ENCODE results near the gene SDF4. TPM values are rescaled to one million over a fixed set of nuclear protein-coding genes. Genes with fewer than 3 reads are reported as not detected.

SDF4 gene
- total RNA-seq, 4 donors from 2014 or later: 51.0 to 94.2 (median 79.4) TPM

DNA sequence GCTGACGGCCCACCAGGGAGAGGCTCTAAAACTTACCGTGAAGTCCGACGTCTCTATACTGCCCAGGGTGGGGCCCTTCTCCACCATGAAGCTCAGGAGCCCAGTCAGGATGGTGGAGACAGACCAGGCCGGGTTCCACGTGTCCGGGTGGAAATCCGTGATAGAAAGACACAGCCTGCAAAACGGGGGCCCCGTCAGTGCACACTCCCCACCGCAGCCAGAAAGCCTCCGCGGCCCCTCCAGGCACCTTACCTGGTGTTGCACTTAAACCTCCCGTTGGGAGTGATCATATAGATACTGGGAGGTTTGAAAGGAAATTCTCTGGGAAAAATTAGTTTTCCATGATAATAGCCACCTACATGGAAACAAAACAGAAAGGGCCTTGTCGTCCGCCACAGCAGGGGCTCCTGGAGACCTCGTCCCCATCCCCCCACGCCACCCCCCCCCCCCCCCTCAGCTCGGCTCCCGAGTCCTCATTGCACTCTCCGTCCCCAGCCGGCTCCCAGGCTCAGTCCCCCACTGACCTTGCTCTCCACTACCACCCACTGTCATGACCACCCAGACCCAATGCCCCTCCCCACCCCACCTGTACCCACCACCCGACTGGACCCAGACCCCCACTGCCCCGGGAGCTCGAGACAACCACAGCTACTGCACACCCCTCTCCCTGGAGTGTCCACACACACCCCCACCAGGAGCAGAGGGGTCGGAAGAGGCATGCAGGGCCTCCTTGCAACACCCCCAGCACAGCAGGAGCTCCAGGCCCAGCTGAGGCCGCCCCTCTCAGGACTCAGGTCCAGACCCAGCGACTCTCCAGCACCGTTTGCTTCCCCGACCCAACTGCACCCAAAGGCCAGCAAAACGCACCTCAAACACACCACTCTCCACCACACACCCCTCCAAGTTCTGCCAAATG lies 25.4 kb upstream of the SDF4 start:
- Histone ChIP-seq H3K36me3 (peaks cover 0 to 67% of the 10 kb centered on the region in 2 donors), H3K27me3 (no peaks in the 10 kb centered on the region), H3K4me3 (no peak overlapping the region), H3K9me3 (no peaks in the 10 kb centered on the region), H3K27ac (no peak overlapping the region), H3K4me1 (no peaks in the 10 kb centered on the region)
- in situ Hi-C loops (cut with MboI; ENCODE audit: low sequenced_read_pairs in 4 of 4): loop anchor here in 2 of 4 donors (25.0 kb wide), 2 partner anchors 120 to 145 kb away; partner anchors contain the start of gene C1orf159 (in 1 of the 2)
- DNase-seq: no peak
- intact Hi-C loops (cut with DNase I; ENCODE audit: low total_unique reads): no loop called here
- TF ChIP-seq POLR2A (IDR thresholded peaks at IDR 0.05): no peak
- TF ChIP-seq, protein P1, sequence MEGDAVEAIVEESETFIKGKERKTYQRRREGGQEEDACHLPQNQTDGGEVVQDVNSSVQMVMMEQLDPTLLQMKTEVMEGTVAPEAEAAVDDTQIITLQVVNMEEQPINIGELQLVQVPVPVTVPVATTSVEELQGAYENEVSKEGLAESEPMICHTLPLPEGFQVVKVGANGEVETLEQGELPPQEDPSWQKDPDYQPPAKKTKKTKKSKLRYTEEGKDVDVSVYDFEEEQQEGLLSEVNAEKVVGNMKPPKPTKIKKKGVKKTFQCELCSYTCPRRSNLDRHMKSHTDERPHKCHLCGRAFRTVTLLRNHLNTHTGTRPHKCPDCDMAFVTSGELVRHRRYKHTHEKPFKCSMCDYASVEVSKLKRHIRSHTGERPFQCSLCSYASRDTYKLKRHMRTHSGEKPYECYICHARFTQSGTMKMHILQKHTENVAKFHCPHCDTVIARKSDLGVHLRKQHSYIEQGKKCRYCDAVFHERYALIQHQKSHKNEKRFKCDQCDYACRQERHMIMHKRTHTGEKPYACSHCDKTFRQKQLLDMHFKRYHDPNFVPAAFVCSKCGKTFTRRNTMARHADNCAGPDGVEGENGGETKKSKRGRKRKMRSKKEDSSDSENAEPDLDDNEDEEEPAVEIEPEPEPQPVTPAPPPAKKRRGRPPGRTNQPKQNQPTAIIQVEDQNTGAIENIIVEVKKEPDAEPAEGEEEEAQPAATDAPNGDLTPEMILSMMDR (IDR thresholded peaks at IDR 0.05 in 4 of 5, conservative IDR thresholded peaks at IDR 0.05 in 1 of 5): no peak
- no peak for ATAC-seq

DNA sequence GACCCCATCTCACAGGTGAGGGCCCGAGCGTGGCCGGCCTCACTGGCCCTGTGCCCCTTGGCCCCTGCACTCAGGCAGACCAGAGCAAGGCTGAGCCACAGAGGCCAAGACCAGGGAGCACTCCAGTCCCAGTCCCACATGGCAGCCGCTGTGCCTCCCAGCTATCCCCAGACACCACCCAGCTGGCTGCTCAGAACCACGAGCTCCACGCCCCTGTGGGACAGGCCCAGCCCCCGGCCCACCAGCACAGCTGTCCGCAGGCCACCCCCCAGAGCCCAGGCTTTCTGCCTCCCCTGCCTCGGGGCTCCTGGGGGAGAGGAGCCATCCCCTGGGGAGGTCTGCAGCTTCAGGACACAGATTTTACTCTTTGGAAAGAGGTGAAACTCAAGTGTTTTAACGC lies 23.8 kb upstream of the SDF4 start:
- no peaks in the 10 kb centered on the region for H3K9me3 ChIP-seq
- in situ Hi-C loops (cut with MboI; ENCODE audit: low sequenced_read_pairs in 4 of 4): loop anchor here in 2 of 4 donors (25.0 kb wide), 2 partner anchors 118 to 143 kb away; partner anchors contain the start of gene C1orf159 (in 1 of the 2)
- no peaks in the 10 kb centered on the region for H3K27me3 ChIP-seq
- H3K4me1 ChIP-seq: no peaks in the 10 kb centered on the region
- peaks cover 0 to 51% of the 10 kb centered on the region in 2 donors for H3K36me3 ChIP-seq
- DNase-seq (no peak), ATAC-seq (no peak)
- no peak for TF ChIP-seq POLR2A (IDR thresholded peaks at IDR 0.05)
- TF ChIP-seq, protein P1 (IDR thresholded peaks at IDR 0.05 in 4 of 5, conservative IDR thresholded peaks at IDR 0.05 in 1 of 5): no peak
- H3K4me3 ChIP-seq: no peak overlapping the region
- no peak overlapping the region for H3K27ac ChIP-seq
- intact Hi-C loops (cut with DNase I; ENCODE audit: low total_unique reads): no loop called here

DNA sequence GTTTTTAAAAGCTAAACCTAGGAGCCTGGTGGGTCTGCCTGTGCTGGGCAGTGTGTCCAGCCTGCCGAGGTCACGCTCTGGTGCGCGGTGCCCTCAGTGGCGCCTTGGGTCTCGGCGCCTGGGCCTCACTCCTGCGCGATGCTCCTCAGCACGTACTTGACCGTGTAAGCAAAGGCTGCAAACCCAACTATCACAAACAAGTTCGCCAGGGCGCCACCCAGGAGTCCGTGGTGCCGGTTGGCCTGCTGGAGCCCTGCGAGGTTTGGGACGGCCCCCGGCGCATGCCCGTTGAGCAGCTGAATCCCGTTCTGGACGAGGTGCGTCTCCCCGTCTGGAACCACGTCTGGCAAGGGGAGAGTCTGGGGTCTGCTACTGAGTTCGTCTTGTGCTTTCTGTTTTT lies 23.3 kb upstream of the SDF4 start:
- intact Hi-C loops (cut with DNase I; ENCODE audit: low total_unique reads) (no loop called here), in situ Hi-C loops (cut with MboI; ENCODE audit: low sequenced_read_pairs in 4 of 4) (loop anchor here in 2 of 4 donors (25.0 kb wide), 2 partner anchors 118 to 143 kb away; partner anchors contain the start of gene C1orf159 (in 1 of the 2))
- Histone ChIP-seq H3K9me3 (no peaks in the 10 kb centered on the region), H3K4me3 (no peak overlapping the region), H3K4me1 (no peaks in the 10 kb centered on the region), H3K36me3 (peaks cover 0 to 46% of the 10 kb centered on the region in 2 donors), H3K27ac (no peak overlapping the region), H3K27me3 (no peaks in the 10 kb centered on the region)
- TF ChIP-seq, protein P1 (IDR thresholded peaks at IDR 0.05 in 4 of 5, conservative IDR thresholded peaks at IDR 0.05 in 1 of 5): no peak
- TF ChIP-seq POLR2A (IDR thresholded peaks at IDR 0.05): no peak
- no peak for ATAC-seq
- no peak for DNase-seq

DNA sequence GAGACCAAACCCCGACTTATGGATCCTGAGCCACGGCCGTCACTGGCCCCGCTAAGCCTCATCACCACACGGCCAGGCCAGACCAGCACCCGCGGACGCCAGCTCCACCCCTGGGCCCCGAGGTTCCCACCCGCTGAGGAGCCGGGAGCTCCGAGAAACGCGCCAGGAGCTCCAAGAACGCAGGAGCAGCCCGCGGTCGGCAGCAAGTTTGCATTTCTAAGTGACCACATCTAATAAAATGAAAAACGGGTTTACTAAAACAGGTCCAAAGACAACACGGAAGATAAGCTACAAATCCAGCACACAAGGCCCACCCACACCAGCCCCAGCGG lies 22.8 kb upstream of the SDF4 start:
- intact Hi-C loops (cut with DNase I; ENCODE audit: low total_unique reads) (no loop called here), in situ Hi-C loops (cut with MboI; ENCODE audit: low sequenced_read_pairs in 4 of 4) (loop anchor here in 2 of 4 donors (25.0 kb wide), 2 partner anchors 117 to 142 kb away; partner anchors contain the start of gene C1orf159 (in 1 of the 2))
- Histone ChIP-seq H3K4me1 (no peaks in the 10 kb centered on the region), H3K27me3 (no peaks in the 10 kb centered on the region), H3K4me3 (no peak overlapping the region), H3K27ac (no peak overlapping the region), H3K36me3 (peaks cover 0 to 41% of the 10 kb centered on the region in 2 donors), H3K9me3 (no peaks in the 10 kb centered on the region)
- DNase-seq (no peak), ATAC-seq (no peak)
- TF ChIP-seq POLR2A (IDR thresholded peaks at IDR 0.05): no peak

DNA sequence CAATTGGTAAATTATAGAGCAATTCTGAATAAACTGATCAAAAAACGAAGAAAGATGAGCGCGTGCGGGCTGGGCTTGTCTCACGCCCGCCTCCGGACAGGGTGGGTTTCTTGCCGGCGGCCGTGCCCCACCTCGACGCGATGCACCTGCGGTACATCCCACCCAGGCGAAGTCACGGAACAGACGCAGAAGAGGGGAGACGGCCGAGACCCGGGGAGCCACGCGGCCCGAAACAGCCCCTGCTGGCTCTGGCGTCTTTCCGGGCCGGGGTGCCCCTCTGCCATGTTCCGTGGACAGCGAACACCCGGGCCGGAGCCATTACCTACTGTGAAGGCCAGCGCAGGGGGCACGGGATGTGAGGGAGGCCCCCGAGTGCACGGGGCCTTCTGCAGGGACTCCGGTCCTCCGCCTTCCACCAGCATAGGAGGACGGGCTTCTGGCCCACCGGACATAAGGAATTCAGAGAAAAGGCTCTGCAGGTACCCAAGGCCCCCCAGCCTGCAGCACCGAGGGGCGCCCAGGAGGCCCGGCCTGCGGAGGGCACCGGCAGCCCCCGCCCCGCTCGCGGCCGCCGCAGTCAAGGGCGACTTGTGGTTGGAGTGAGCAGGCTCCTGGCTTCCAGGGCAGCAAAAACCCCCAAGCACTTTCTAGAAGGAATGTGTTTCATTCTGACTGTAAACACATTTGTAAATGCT lies 22.3 kb upstream of the SDF4 start:
- in situ Hi-C loops (cut with MboI; ENCODE audit: low sequenced_read_pairs in 4 of 4): loop anchor here in 2 of 4 donors (25.0 kb wide), 2 partner anchors 117 to 142 kb away; partner anchors contain the start of gene C1orf159 (in 1 of the 2)
- TF ChIP-seq, protein P1 (IDR thresholded peaks at IDR 0.05 in 4 of 5, conservative IDR thresholded peaks at IDR 0.05 in 1 of 5): no peak
- no peak for TF ChIP-seq POLR2A (IDR thresholded peaks at IDR 0.05)
- intact Hi-C loops (cut with DNase I; ENCODE audit: low total_unique reads): no loop called here
- no peak for DNase-seq
- Histone ChIP-seq H3K36me3 (peaks cover 0 to 36% of the 10 kb centered on the region in 2 donors), H3K27me3 (no peaks in the 10 kb centered on the region), H3K9me3 (no peaks in the 10 kb centered on the region), H3K4me3 (no peak overlapping the region), H3K27ac (no peak overlapping the region), H3K4me1 (no peaks in the 10 kb centered on the region)
- ATAC-seq: no peak

Measured in gastrocnemius medialis (tissue), 4 donors.